ENCODE results near the gene NHLH1.

Gene NHLH1

DNA sequence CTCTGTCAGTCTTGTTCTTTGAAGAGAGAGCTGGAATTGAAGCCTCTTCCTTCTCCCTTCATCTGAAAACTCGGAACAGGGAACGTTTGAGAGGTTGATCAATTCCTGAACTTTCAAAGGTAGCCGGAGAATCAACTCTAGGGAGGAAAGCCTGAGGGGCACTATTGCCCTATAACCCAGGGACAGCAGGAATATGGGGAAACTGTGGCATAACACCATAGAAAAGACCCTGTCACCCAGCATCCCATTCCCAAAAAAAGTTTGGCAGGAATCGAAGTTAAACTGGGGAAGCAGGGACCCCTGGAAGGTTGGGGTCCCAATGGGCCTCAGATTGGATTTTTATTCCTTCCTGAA, 5.1 kb upstream of the NHLH1 start:
- H3K79me2 ChIP-seq (ENCODE audit: low read length): no peaks in the 10 kb centered on the region
- no peaks in the 10 kb centered on the region for H3F3A ChIP-seq (ENCODE audit: insufficient read depth, low read length)
- H3K4me2 ChIP-seq (ENCODE audit: low read depth, low read length): no peak overlapping the region
- no peaks in the 10 kb centered on the region; the same call in 1 of the 2 replicates for H3K36me3 ChIP-seq (replicated peaks; ENCODE audit: insufficient read depth, low read length)
- no peak overlapping the region for H3K9ac ChIP-seq (ENCODE audit: low read length)
- no peak overlapping the region for H2AFZ ChIP-seq (ENCODE audit: low read length)
- H3K9me3 ChIP-seq (replicated peaks; ENCODE audit: insufficient read depth, low read length): no peaks in the 10 kb centered on the region
- no peaks in the 10 kb centered on the region for H3K27me3 ChIP-seq (replicated peaks; ENCODE audit: insufficient read depth, low read length)
- H3K4me3 ChIP-seq (ENCODE audit: low read length): no peak overlapping the region
- DNase-seq: no peak
- no peaks in the 10 kb centered on the region for H4K20me1 ChIP-seq (ENCODE audit: insufficient read depth, low read length)
- TF ChIP-seq, protein P1, sequence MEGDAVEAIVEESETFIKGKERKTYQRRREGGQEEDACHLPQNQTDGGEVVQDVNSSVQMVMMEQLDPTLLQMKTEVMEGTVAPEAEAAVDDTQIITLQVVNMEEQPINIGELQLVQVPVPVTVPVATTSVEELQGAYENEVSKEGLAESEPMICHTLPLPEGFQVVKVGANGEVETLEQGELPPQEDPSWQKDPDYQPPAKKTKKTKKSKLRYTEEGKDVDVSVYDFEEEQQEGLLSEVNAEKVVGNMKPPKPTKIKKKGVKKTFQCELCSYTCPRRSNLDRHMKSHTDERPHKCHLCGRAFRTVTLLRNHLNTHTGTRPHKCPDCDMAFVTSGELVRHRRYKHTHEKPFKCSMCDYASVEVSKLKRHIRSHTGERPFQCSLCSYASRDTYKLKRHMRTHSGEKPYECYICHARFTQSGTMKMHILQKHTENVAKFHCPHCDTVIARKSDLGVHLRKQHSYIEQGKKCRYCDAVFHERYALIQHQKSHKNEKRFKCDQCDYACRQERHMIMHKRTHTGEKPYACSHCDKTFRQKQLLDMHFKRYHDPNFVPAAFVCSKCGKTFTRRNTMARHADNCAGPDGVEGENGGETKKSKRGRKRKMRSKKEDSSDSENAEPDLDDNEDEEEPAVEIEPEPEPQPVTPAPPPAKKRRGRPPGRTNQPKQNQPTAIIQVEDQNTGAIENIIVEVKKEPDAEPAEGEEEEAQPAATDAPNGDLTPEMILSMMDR (IDR thresholded peaks at IDR 0.05; ENCODE audit: low read length): no peak
- no peak for TF ChIP-seq EZH2 (optimal IDR thresholded peaks at IDR 0.05; ENCODE audit: low read depth, low read length)
- TF ChIP-seq EZH2phosphoT487 (IDR thresholded peaks at IDR 0.05; ENCODE audit: low read length): no peak
- H3K9me2 ChIP-seq (replicated peaks; ENCODE audit: insufficient read depth, low read length): no peaks in the 10 kb centered on the region
- no peak overlapping the region for H3K27ac ChIP-seq (ENCODE audit: low read length)
- H3K4me1 ChIP-seq (ENCODE audit: low read length): no peaks in the 10 kb centered on the region

DNA sequence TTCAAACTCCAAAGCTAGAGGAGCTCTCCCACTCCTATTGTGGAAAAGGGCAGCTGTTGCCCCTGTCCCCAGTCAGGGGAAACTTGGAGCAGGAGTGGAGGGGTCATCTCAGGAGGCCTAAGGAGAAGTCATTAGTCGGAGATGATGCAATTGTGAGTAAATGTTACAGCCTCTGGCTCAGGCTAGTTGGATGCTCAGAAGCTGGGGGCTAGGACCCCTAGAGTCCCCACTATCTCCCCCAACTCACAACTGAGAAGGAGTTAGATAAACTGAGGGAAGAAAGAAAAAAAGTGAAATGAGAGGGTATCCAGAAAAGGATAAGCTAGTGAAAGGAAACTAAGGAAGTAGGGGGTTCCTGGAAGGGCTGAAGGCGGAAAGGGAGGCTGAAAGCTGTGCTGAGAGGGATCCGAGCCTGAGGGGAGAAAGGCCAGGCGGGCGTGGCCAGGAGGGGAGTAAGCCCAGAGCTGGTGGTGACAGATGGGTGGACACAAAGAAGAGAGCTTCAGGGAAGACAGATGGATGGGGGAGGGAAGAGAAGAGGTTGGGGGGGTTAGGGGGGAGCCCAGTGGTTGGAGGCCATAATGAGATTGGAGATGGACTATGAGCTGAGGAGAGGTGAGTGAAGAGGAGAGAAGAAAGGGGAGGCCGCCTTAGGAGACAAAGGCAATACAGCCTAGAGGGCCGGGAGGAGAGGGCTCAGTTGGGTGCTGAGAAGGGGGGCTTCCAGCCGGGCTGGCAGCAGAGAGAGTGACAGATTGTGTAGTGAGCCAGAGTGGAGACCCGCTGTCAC, 4.5 kb upstream of the NHLH1 start:
- Histone ChIP-seq H3K79me2 (ENCODE audit: low read length) (no peaks in the 10 kb centered on the region), H2AFZ (ENCODE audit: low read length) (no peak overlapping the region), H3K36me3 (replicated peaks; ENCODE audit: insufficient read depth, low read length) (no peaks in the 10 kb centered on the region; the same call in 1 of the 2 replicates), H4K20me1 (ENCODE audit: insufficient read depth, low read length) (no peaks in the 10 kb centered on the region), H3F3A (ENCODE audit: insufficient read depth, low read length) (no peaks in the 10 kb centered on the region), H3K27ac (ENCODE audit: low read length) (no peak overlapping the region), H3K4me3 (ENCODE audit: low read length) (no peak overlapping the region), H3K9me3 (replicated peaks; ENCODE audit: insufficient read depth, low read length) (no peaks in the 10 kb centered on the region), H3K4me1 (ENCODE audit: low read length) (no peaks in the 10 kb centered on the region), H3K27me3 (replicated peaks; ENCODE audit: insufficient read depth, low read length) (no peaks in the 10 kb centered on the region), H3K4me2 (ENCODE audit: low read depth, low read length) (no peak overlapping the region), H3K9me2 (replicated peaks; ENCODE audit: insufficient read depth, low read length) (no peaks in the 10 kb centered on the region), H3K9ac (ENCODE audit: low read length) (no peak overlapping the region)
- TF ChIP-seq, protein P1 (IDR thresholded peaks at IDR 0.05; ENCODE audit: low read length): no peak
- TF ChIP-seq EZH2phosphoT487 (IDR thresholded peaks at IDR 0.05; ENCODE audit: low read length) (no peak), EZH2 (optimal IDR thresholded peaks at IDR 0.05; ENCODE audit: low read depth, low read length) (no peak)
- DNase-seq: no peak

DNA sequence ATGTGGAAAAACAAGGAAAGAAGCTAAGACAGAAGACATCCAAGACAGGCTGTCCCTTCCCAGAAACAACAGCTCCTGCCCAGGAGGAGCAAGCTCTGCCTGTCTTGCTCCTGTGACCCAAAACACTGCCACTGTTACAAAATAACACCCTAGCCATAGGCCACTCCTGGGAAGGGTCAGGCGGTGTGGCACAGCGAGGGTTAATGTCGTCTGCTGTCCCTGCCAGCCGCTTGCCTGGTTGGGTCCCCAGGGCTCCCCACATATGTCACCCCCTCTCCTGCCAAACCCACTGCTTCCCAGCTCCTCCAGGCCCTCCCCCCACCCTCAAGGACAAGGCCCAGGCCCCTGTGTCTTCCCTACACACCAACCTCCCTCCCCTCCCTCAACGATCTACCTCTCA, 3.9 kb upstream of the NHLH1 start:
- Histone ChIP-seq H3K9me2 (replicated peaks; ENCODE audit: insufficient read depth, low read length) (no peaks in the 10 kb centered on the region), H2AFZ (ENCODE audit: low read length) (no peak overlapping the region), H4K20me1 (ENCODE audit: insufficient read depth, low read length) (no peaks in the 10 kb centered on the region), H3K27ac (ENCODE audit: low read length) (no peak overlapping the region), H3K4me3 (ENCODE audit: low read length) (no peak overlapping the region), H3K9ac (ENCODE audit: low read length) (no peak overlapping the region), H3K4me1 (ENCODE audit: low read length) (no peaks in the 10 kb centered on the region), H3F3A (ENCODE audit: insufficient read depth, low read length) (no peaks in the 10 kb centered on the region), H3K36me3 (replicated peaks; ENCODE audit: insufficient read depth, low read length) (no peaks in the 10 kb centered on the region; the same call in 1 of the 2 replicates), H3K9me3 (replicated peaks; ENCODE audit: insufficient read depth, low read length) (no peaks in the 10 kb centered on the region), H3K4me2 (ENCODE audit: low read depth, low read length) (no peak overlapping the region), H3K27me3 (replicated peaks; ENCODE audit: insufficient read depth, low read length) (no peaks in the 10 kb centered on the region), H3K79me2 (ENCODE audit: low read length) (no peaks in the 10 kb centered on the region)
- TF ChIP-seq, protein P1 (IDR thresholded peaks at IDR 0.05; ENCODE audit: low read length): no peak
- no peak for TF ChIP-seq EZH2 (optimal IDR thresholded peaks at IDR 0.05; ENCODE audit: low read depth, low read length)
- no peak for TF ChIP-seq EZH2phosphoT487 (IDR thresholded peaks at IDR 0.05; ENCODE audit: low read length)
- DNase-seq: no peak
